ENCODE data around the gene PDE6C. TPM values are rescaled to one million over a fixed set of nuclear protein-coding genes. Genes with fewer than 3 reads are reported as not detected.

Gene PDE6C
- total RNA-seq, 4 donors from 2014 or later, result not detected

- Histone ChIP-seq H3K9me3 (no peaks in the 10 kb centered on the region), H3K4me1 (no peaks in the 10 kb centered on the region), H3K27ac (no peak overlapping the region), H3K27me3 (no peaks in the 10 kb centered on the region), H3K36me3 (peaks cover 0 to 19% (median 0%) of the 10 kb centered on the region in 3 donors), H3K4me3 (no peak overlapping the region)
- TF ChIP-seq CTCF (IDR thresholded peaks at IDR 0.05), result no peak
- TF ChIP-seq POLR2A (IDR thresholded peaks at IDR 0.05), result no peak
- intact Hi-C loops (cut with DNase I), result no loop called here
- 79 to 89% methylated on average over 1 of the region's 1 CpG for WGBS, 2 donors
- no peak for DNase-seq
Measured at GRCh38 chr10:93656155-93656554, 43.8 kb downstream of the PDE6C start.

- Histone ChIP-seq H3K27me3 (no peaks in the 10 kb centered on the region), H3K27ac (no peak overlapping the region), H3K4me1 (no peaks in the 10 kb centered on the region), H3K9me3 (no peaks in the 10 kb centered on the region), H3K36me3 (peaks cover 0 to 31% (median 0%) of the 10 kb centered on the region in 3 donors), H3K4me3 (no peak overlapping the region)
- no peak for TF ChIP-seq CTCF (IDR thresholded peaks at IDR 0.05)
- no peak for TF ChIP-seq POLR2A (IDR thresholded peaks at IDR 0.05)
- intact Hi-C loops (cut with DNase I), result no loop called here
- 33 to 40% methylated on average over 1 of the region's 1 CpG for WGBS, 2 donors
- no peak for DNase-seq
Measured at GRCh38 chr10:93657757-93658156, 45.4 kb downstream of the PDE6C start.

- DNase-seq, result no peak
- Histone ChIP-seq H3K27me3 (no peaks in the 10 kb centered on the region), H3K4me3 (no peak overlapping the region), H3K4me1 (no peaks in the 10 kb centered on the region), H3K9me3 (no peaks in the 10 kb centered on the region), H3K27ac (no peak overlapping the region), H3K36me3 (peaks cover 0 to 90% (median 0%) of the 10 kb centered on the region in 3 donors)
- intact Hi-C loops (cut with DNase I), result no loop called here
- TF ChIP-seq CTCF (IDR thresholded peaks at IDR 0.05) (no peak), POLR2A (IDR thresholded peaks at IDR 0.05) (no peak)
- 95 to 96% methylated on average over 4 of the region's 4 CpGs for WGBS, 2 donors
Measured at GRCh38 chr10:93666030-93666429, 53.7 kb downstream of the PDE6C start.

GRCh38 chr10:93667795-93668194, 55.5 kb downstream of the PDE6C start:
- Histone ChIP-seq H3K27ac (no peak overlapping the region), H3K4me1 (no peaks in the 10 kb centered on the region), H3K27me3 (no peaks in the 10 kb centered on the region), H3K9me3 (no peaks in the 10 kb centered on the region), H3K36me3 (peaks cover 0 to 86% (median 0%) of the 10 kb centered on the region in 3 donors), H3K4me3 (no peak overlapping the region)
- intact Hi-C loops (cut with DNase I), result no loop called here
- 94 to 97% methylated on average over 3 of the region's 3 CpGs for WGBS, 2 donors
- DNase-seq, result no peak
- TF ChIP-seq CTCF (IDR thresholded peaks at IDR 0.05), result no peak
- TF ChIP-seq POLR2A (IDR thresholded peaks at IDR 0.05), result no peak

- Histone ChIP-seq H3K4me3 (no peak overlapping the region), H3K9me3 (no peaks in the 10 kb centered on the region), H3K36me3 (peaks cover 0 to 89% (median 0%) of the 10 kb centered on the region in 3 donors), H3K27ac (no peak overlapping the region), H3K4me1 (no peaks in the 10 kb centered on the region), H3K27me3 (no peaks in the 10 kb centered on the region)
- intact Hi-C loops (cut with DNase I), result no loop called here
- DNase-seq, result no peak
- TF ChIP-seq CTCF (IDR thresholded peaks at IDR 0.05) (no peak), POLR2A (IDR thresholded peaks at IDR 0.05) (no peak)
Measured at GRCh38 chr10:93670372-93670771, 58.0 kb downstream of the PDE6C start.

All from esophagus squamous epithelium (tissue), 5 donors.